ENCODE measurements around the gene ZBTB32. TPM values are rescaled to one million over a fixed set of nuclear protein-coding genes. Genes with fewer than 3 reads are reported as not detected.
A peak's percentile ranks its signal among the peaks of the same experiment; 100 is the strongest.

Gene ZBTB32
- polyA plus RNA-seq, 1 of the 3 experiments (the other 2 are of a cell fraction) = not detected

- no peak for DNase-seq
- CTCF ChIA-PET = interaction anchor here (0.8 to 1.3 kb wide), 3 partner anchors 13 to 60 kb away, joined by 3 to 4 read pairs (median 3); no protein-coding TSS in a partner anchor
- 100% methylated on average over 2 of the region's 2 CpGs for WGBS (ENCODE audit: low lambda C conversion rate)
Observed at GRCh38 chr19:35759697-35760096, 55.3 kb downstream of the ZBTB32 start.

DNA sequence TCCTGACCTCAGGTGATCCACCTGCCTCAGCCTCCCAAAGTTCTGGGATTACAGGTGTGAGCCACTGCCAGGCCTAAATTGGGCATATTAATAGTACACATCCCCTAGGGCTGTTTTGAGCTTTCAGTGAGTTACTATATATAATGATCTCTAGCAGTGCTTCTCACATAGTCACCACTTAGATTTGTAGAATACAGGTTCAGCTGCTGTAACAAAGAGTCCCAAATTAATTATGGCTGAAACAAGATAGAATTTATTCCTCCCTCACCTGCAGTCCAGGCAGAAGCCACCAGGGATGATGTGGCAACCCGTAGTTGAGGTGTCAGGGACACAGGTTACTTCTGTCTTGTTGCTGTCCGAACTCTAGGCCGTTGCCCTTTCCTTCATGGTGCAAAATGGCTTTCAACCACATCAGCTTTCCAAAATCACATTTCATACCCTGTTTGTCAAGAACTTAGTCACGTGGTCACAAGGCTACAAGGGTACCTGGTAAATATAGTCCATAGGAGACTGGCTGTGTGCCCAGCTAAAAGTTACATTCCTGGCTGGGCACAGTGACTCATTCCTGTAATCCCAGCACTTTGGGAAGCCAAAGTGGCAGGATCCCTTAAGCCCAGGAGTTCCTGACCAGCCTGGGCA, 56.5 kb downstream of the ZBTB32 start:
- Histone ChIP-seq H3K4me3 (ENCODE audit: low read depth in 2 of 2, low read length in 1 of 2) (no peak overlapping the region), H3K79me2 (ENCODE audit: insufficient read depth) (peaks cover 27% of the 10 kb centered on the region), H4K20me1 (ENCODE audit: insufficient read depth) (peaks cover 4% of the 10 kb centered on the region), H3K36me3 (replicated peaks in 1 of 2; ENCODE audit: control insufficient read depth in 1 of 2, insufficient read depth in 2 of 2, low read length in 1 of 2) (peaks cover 5 to 28% of the 10 kb centered on the region in 2 experiments), H3K9ac (no peak overlapping the region), H3K27me3 (ENCODE audit: insufficient read depth) (no peaks in the 10 kb centered on the region), H3K9me2 (no peaks in the 10 kb centered on the region), H2AFZ (ENCODE audit: low read depth) (no peak overlapping the region), H3K4me2 (no peak overlapping the region), H3K4me1 (ENCODE audit: control insufficient read depth in 1 of 2, insufficient read depth in 2 of 2, low read depth in 1 of 2, low read length in 1 of 2) (peaks cover 7 to 19% of the 10 kb centered on the region in 2 experiments; a peak in 3 of 4 replicates), H3K27ac (ENCODE audit: low read depth in 2 of 2, low read length in 1 of 2) (no peak overlapping the region), H3K9me3 (no peaks in the 10 kb centered on the region), H3F3A (replicated peaks; ENCODE audit: insufficient read depth) (peaks cover 10% of the 10 kb centered on the region)
- CTCF ChIA-PET = interaction anchor here (1.3 kb wide), 1 partner anchor 20 kb away, joined by 4 read pairs; no protein-coding TSS in a partner anchor
- TF ChIP-seq RAD21 (IDR thresholded peaks at IDR 0.05; ENCODE audit: low read length) = no peak
- TF ChIP-seq FOSL2 (IDR thresholded peaks at IDR 0.05; ENCODE audit: borderline replicate concordance, low read depth) = peak; percentile 21; the same call in 1 of the 2 replicates
- 89% methylated on average over 4 of the region's 4 CpGs for WGBS (ENCODE audit: low lambda C conversion rate)
- POLR2A ChIA-PET = no interaction called here
- no peak for DNase-seq

More at GRCh38 chr19:35759697-35760096, 55.3 kb downstream of the ZBTB32 start:
- Histone ChIP-seq H3K4me2 (peak overlapping the region; percentile 95; the same call in 1 of the 2 replicates), H4K20me1 (ENCODE audit: insufficient read depth) (peaks cover 4% of the 10 kb centered on the region), H3K4me3 (ENCODE audit: low read depth in 2 of 2, low read length in 1 of 2) (0 out of 4 replicates have a peak overlapping the region, but pooled peaks of 1 of the 2 experiments have one; percentile 99), H3K9me2 (no peaks in the 10 kb centered on the region), H3K36me3 (replicated peaks in 1 of 2; ENCODE audit: control insufficient read depth in 1 of 2, insufficient read depth in 2 of 2, low read length in 1 of 2) (peaks cover 7 to 28% of the 10 kb centered on the region in 2 experiments), H3K9ac (no peak overlapping the region), H3K79me2 (ENCODE audit: insufficient read depth) (peaks cover 27% of the 10 kb centered on the region), H3K27me3 (ENCODE audit: insufficient read depth) (no peaks in the 10 kb centered on the region), H3K27ac (ENCODE audit: low read depth in 2 of 2, low read length in 1 of 2) (no peak overlapping the region), H3K9me3 (no peaks in the 10 kb centered on the region), H3F3A (replicated peaks; ENCODE audit: insufficient read depth) (peaks cover 10% of the 10 kb centered on the region), H3K4me1 (ENCODE audit: control insufficient read depth in 1 of 2, insufficient read depth in 2 of 2, low read depth in 1 of 2, low read length in 1 of 2) (peaks cover 7 to 19% of the 10 kb centered on the region in 2 experiments; a peak in 3 of 4 replicates), H2AFZ (ENCODE audit: low read depth) (no peak overlapping the region)
- peak; percentile 37; the same call in 1 of the 2 replicates for TF ChIP-seq POLR2AphosphoS5 (IDR thresholded peaks at IDR 0.05; ENCODE audit: low read depth, low read length)
- no peak for TF ChIP-seq YY1 (IDR thresholded peaks at IDR 0.05; ENCODE audit: low read depth)
- POLR2A ChIA-PET = interaction anchor here (0.5 kb wide), 1 partner anchor 251 kb away, joined by 3 read pairs; no protein-coding TSS in a partner anchor

GRCh38 chr19:35764432-35765315, 60.3 kb downstream of the ZBTB32 start:
- Histone ChIP-seq H3K27me3 (ENCODE audit: insufficient read depth) (no peaks in the 10 kb centered on the region), H4K20me1 (ENCODE audit: insufficient read depth) (no peaks in the 10 kb centered on the region), H3F3A (replicated peaks; ENCODE audit: insufficient read depth) (no peaks in the 10 kb centered on the region), H3K9me3 (no peaks in the 10 kb centered on the region), H3K4me1 (ENCODE audit: control insufficient read depth in 1 of 2, insufficient read depth in 2 of 2, low read depth in 1 of 2, low read length in 1 of 2) (peaks cover 0 to 2% of the 10 kb centered on the region in 2 experiments; a peak in 1 of 4 replicates), H3K36me3 (replicated peaks in 1 of 2; ENCODE audit: control insufficient read depth in 1 of 2, insufficient read depth in 2 of 2, low read length in 1 of 2) (peaks cover 9 to 28% of the 10 kb centered on the region in 2 experiments), H3K9ac (no peak overlapping the region), H3K4me2 (no peak overlapping the region), H2AFZ (ENCODE audit: low read depth) (no peak overlapping the region), H3K79me2 (ENCODE audit: insufficient read depth) (peaks cover 13% of the 10 kb centered on the region), H3K27ac (ENCODE audit: low read depth in 2 of 2, low read length in 1 of 2) (no peak overlapping the region), H3K4me3 (ENCODE audit: low read depth in 2 of 2, low read length in 1 of 2) (no peak overlapping the region), H3K9me2 (no peaks in the 10 kb centered on the region)
- WGBS (ENCODE audit: low lambda C conversion rate) = 94% methylated on average over 17 of the region's 17 CpGs
- no peak for TF ChIP-seq PBX3 (IDR thresholded peaks at IDR 0.05)
- TF ChIP-seq MEF2A (IDR thresholded peaks at IDR 0.05; ENCODE audit: borderline replicate concordance, low read depth) = no peak
- TF ChIP-seq GATA2 (CRISPR knock-in tag; IDR thresholded peaks at IDR 0.05) = no peak
- TF ChIP-seq TAF1 (IDR thresholded peaks at IDR 0.05; ENCODE audit: borderline replicate concordance, low read depth, low read length) = no peak
- TF ChIP-seq YY1 (IDR thresholded peaks at IDR 0.05; ENCODE audit: low read depth) = no peak
- no peak for TF ChIP-seq RXRA (IDR thresholded peaks at IDR 0.05; ENCODE audit: borderline replicate concordance, low read depth)
- TF ChIP-seq, protein P1, sequence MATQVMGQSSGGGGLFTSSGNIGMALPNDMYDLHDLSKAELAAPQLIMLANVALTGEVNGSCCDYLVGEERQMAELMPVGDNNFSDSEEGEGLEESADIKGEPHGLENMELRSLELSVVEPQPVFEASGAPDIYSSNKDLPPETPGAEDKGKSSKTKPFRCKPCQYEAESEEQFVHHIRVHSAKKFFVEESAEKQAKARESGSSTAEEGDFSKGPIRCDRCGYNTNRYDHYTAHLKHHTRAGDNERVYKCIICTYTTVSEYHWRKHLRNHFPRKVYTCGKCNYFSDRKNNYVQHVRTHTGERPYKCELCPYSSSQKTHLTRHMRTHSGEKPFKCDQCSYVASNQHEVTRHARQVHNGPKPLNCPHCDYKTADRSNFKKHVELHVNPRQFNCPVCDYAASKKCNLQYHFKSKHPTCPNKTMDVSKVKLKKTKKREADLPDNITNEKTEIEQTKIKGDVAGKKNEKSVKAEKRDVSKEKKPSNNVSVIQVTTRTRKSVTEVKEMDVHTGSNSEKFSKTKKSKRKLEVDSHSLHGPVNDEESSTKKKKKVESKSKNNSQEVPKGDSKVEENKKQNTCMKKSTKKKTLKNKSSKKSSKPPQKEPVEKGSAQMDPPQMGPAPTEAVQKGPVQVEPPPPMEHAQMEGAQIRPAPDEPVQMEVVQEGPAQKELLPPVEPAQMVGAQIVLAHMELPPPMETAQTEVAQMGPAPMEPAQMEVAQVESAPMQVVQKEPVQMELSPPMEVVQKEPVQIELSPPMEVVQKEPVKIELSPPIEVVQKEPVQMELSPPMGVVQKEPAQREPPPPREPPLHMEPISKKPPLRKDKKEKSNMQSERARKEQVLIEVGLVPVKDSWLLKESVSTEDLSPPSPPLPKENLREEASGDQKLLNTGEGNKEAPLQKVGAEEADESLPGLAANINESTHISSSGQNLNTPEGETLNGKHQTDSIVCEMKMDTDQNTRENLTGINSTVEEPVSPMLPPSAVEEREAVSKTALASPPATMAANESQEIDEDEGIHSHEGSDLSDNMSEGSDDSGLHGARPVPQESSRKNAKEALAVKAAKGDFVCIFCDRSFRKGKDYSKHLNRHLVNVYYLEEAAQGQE (IDR thresholded peaks at IDR 0.05; ENCODE audit: low read depth, low read length) = no peak
- TF ChIP-seq TCF12 (IDR thresholded peaks at IDR 0.05) = no peak
- DNase-seq = no peak
- ChIA-PET CTCF (interaction anchor here (1.1 kb wide), 1 partner anchor 11 kb away, joined by 3 read pairs; no protein-coding TSS in a partner anchor), POLR2A (interaction anchor here (1.0 to 1.5 kb wide), 3 partner anchors 8 to 24 kb away, joined by 3 read pairs; partner anchors contain the start of genes PSENEN and U2AF1L4)
